SH-SY5Y (cell line): ENCODE measurements around the gene URAD.

Experiments
- GATA2 ChIP-seq: IDR thresholded peaks from 2 replicates; pipeline ENCODE4 v1.6.1; 2011; ENCODE audit warnings: mild to moderate bottlenecking, low read depth, low read length
- GATA3 ChIP-seq: IDR thresholded peaks from 2 replicates; pipeline ENCODE4 v1.6.1; 2011; ENCODE audit warnings: low read depth, mild to moderate bottlenecking, low read length, moderate library complexity

DNA sequence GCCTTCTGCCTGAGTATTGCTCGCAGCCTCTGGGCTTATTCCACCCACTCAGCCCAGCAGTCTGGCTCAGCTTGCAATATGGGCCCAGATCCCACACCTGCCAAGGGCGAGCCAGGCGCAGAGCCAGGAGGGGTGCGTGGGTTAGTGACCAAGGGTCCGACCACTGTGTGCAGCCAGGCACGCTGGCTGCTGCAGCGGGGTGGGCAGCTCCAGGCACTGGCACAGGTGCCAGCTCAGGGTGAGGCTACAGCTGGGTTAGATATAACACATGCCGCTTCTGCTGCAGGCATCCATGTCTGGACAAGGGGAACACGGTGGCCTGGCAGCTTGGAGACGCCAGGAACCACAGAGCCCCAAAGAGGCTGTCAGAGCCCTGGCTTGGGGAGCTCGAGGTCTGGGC is 12.6 kb upstream of the URAD start:
- no peak for TF ChIP-seq GATA2
- TF ChIP-seq GATA3: no peak
